Psoas muscle (tissue), 8 donors: ENCODE results near the gene MED31. TPM values are rescaled to one million over a fixed set of nuclear protein-coding genes. Genes with fewer than 3 reads are reported as not detected.

ENCODE experiments used
- ATAC-seq, 4 donors: fragments of 200-7000 bp; cut with Tn5 transposase; one replicate each; pipeline ENCODE4 v1.9.1; 2020; ENCODE audit warnings: moderate library complexity in 3 of 4, mild to moderate bottlenecking in 2 of 4
- DNase-seq, 2 donors: peaks; one replicate each; pipeline ENCODE4 v3.0.0-alpha.2; 2020
- H3K27ac ChIP-seq: fragments of 200-600 bp; one replicate; pipeline ENCODE4 v1.8.0; 2022
- H3K27me3 ChIP-seq, 3 donors: fragments of 200-600 bp in 1 of 3; one replicate each; pipeline versions ENCODE4 v1.6.1 to v1.8.0; 2013 to 2022; ENCODE audit warnings: low read length in 2 of 3, mild to moderate bottlenecking in 2 of 3, moderate library complexity in 1 of 3; ENCODE audit not compliant: insufficient read depth in 3 of 3
- H3K36me3 ChIP-seq, 2 donors: fragments of 200-600 bp in 1 of 2; one replicate each; pipeline versions ENCODE4 v1.6.1 to v1.8.0; 2013 to 2022; ENCODE audit warnings: low read depth in 1 of 2, mild to moderate bottlenecking in 1 of 2, moderate library complexity in 1 of 2; ENCODE audit not compliant: insufficient read depth in 1 of 2
- H3K4me1 ChIP-seq: fragments of 200-600 bp; one replicate; pipeline ENCODE4 v1.8.0; 2022
- H3K4me3 ChIP-seq: fragments of 200-600 bp; one replicate; pipeline ENCODE4 v1.8.0; 2022; ENCODE audit warnings: mild to moderate bottlenecking
- H3K9me3 ChIP-seq: fragments of 200-600 bp; one replicate; pipeline ENCODE4 v1.8.0; 2022
- CTCF ChIP-seq: fragments of 200-600 bp; IDR thresholded peaks from one replicate; pipeline ENCODE4 v1.8.0; 2022; ENCODE audit warnings: antibody characterized with exemption
- WGBS, 3 donors: extraction: QIAGEN DNeasy Blood & Tissue Kit; methylation state at CpG; one replicate each; pipeline versions ENCODE4 v1.1.6 to v1.1.7; 2013; 5-methylcytosine and 5-hydroxymethylcytosine counted together
- intact Hi-C, 2 donors: fragments of 100-400 bp; cut with DNase I; formaldehyde crosslinking; loops; one replicate each; pipeline versions ENCODE4 v1.11.0 to v1.14.2; 2022
- polyA plus RNA-seq, 3 donors: library from polyadenylated mRNA; stranded (reverse); fragments of 200-250 nt; gene quantifications; one replicate each; pipeline ENCODE4 v1.2.3, GENCODE V29; 2013
- total RNA-seq, 4 donors: library from RNA; stranded (reverse); fragmentation: NEBNext Ultra II Directional in 2 of 4; extraction: Animal tissue kit (Norgen Biotek cat#: 25700) in 2 of 4; gene quantifications; one replicate each; pipeline versions ENCODE4 v1.2.1 to v1.2.4, GENCODE V29; 2021 to 2023
- donor health status: healthy with polysubstance abuse.
- donor health status: DM: no; HTN: no; CAD: no; lungs with moderate emphysema.
- donor health status: Bipolar disorder and iron deficiency.
- donor health status: healthy.
- donor health status: DM: yes; HTN: yes; CAD: no.
- donor health status: DM: no; HTN: no; CAD: no.
- donor health status: DM: no; HTN: no; CAD: no.
- donor health status: DM: yes; HTN: yes; CAD: no.

The MED31 gene
- total and polyA plus RNA-seq, 7 donors = 12.2 to 55.2 (median 12.7) TPM

GRCh38 chr17:6626616-6627015, 24.8 kb downstream of the MED31 start:
- Histone ChIP-seq H3K27ac (no peak overlapping the region), H3K36me3 (peaks cover 2 to 79% of the 10 kb centered on the region in 2 donors), H3K27me3 (no peaks in the 10 kb centered on the region), H3K4me3 (no peak overlapping the region), H3K9me3 (no peaks in the 10 kb centered on the region), H3K4me1 (no peaks in the 10 kb centered on the region)
- no peak for TF ChIP-seq CTCF
- ATAC-seq = no peak
- intact Hi-C loops = no loop called here
- no peak for DNase-seq
- WGBS, 3 donors = 81 to 92% (median 86%) methylated on average over 6 of the region's 6 CpGs

- Histone ChIP-seq H3K27ac (no peak overlapping the region), H3K27me3 (no peaks in the 10 kb centered on the region), H3K9me3 (no peaks in the 10 kb centered on the region), H3K4me3 (no peak overlapping the region), H3K4me1 (no peaks in the 10 kb centered on the region), H3K36me3 (peaks cover 2 to 82% of the 10 kb centered on the region in 2 donors)
- intact Hi-C loops = no loop called here
- TF ChIP-seq CTCF = no peak
- ATAC-seq (no peak), DNase-seq (no peak)
- 97 to 99% (median 97%) methylated on average over 3 of the region's 3 CpGs for WGBS, 3 donors
These were observed 27.5 kb downstream of the MED31 start for GRCh38 chr17:6623941-6624340.

- peaks cover 3 to 71% of the 10 kb centered on the region in 2 donors for H3K36me3 ChIP-seq
- intact Hi-C loops = no loop called here
- 94 to 95% (median 95%) methylated on average over 4 of the region's 4 CpGs for WGBS, 3 donors
- no peaks in the 10 kb centered on the region for H3K27me3 ChIP-seq
- no peak for TF ChIP-seq CTCF
- no peaks in the 10 kb centered on the region for H3K9me3 ChIP-seq
- no peak for ATAC-seq
- no peaks in the 10 kb centered on the region for H3K4me1 ChIP-seq
- no peak overlapping the region for H3K27ac ChIP-seq
- DNase-seq = no peak
- H3K4me3 ChIP-seq = no peak overlapping the region
These were observed 40.2 kb downstream of the MED31 start for GRCh38 chr17:6611231-6611630.

- no peak for TF ChIP-seq CTCF
- Histone ChIP-seq H3K27ac (no peak overlapping the region), H3K4me1 (no peaks in the 10 kb centered on the region), H3K36me3 (peaks cover 6 to 83% of the 10 kb centered on the region in 2 donors), H3K9me3 (no peaks in the 10 kb centered on the region), H3K4me3 (no peak overlapping the region), H3K27me3 (no peaks in the 10 kb centered on the region)
- intact Hi-C loops = no loop called here
- no peak for DNase-seq
- ATAC-seq = no peak
- 96 to 99% (median 96%) methylated on average over 5 of the region's 5 CpGs for WGBS, 3 donors
These were observed 41.4 kb downstream of the MED31 start for GRCh38 chr17:6610011-6610410.

GRCh38 chr17:6608321-6608720, 43.1 kb downstream of the MED31 start:
- H3K27me3 ChIP-seq = no peaks in the 10 kb centered on the region
- no peak overlapping the region for H3K27ac ChIP-seq
- peaks cover 6 to 85% of the 10 kb centered on the region in 2 donors for H3K36me3 ChIP-seq
- no peak overlapping the region for H3K4me3 ChIP-seq
- no peak for ATAC-seq
- H3K4me1 ChIP-seq = no peaks in the 10 kb centered on the region
- 79 to 91% (median 86%) methylated on average over 3 of the region's 3 CpGs for WGBS, 3 donors
- no peak for DNase-seq
- H3K9me3 ChIP-seq = no peaks in the 10 kb centered on the region
- intact Hi-C loops = no loop called here
- TF ChIP-seq CTCF = no peak
